Stimulated activated CD8-positive, alpha-beta memory T cell treated with anti-CD3 and anti-CD28 coated beads, Interleukin-15, amount 100 ng/mL, for 4 hours (primary cell): ENCODE results near the gene SYCN.
"Not testable (repeated sequence)": the region's sequence is repeated elsewhere in the genome, so short reads cannot be mapped to it uniquely, and the experiment has no call there.

Experiments used
- DNase-seq, 2 donors: peaks; one replicate each; pipeline ENCODE4 v3.0.0-alpha.2; 2020; ENCODE audit warnings: low read depth in 2 of 2

Gene SYCN

DNA sequence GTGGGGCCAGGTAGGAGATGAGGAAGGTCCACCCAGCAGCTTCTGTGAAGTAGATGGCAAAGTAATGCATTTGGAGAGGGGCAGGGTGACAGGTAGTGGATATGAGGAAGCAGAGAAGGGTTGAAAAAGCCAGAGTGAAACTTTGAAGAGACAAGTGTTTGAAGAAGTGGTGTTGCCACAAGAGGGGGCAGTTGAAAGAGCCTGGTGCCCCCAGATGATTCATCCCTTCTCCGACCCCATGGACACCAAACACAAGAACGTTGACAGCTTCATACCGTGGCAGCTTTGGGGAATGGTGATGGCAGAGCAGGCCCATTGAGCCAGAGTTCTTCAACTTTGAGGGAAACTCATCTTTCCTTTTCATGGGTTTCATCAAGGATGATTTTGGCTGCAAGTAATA lies 20.8 kb upstream of the SYCN start:
- no peak for DNase-seq

GRCh38 chr19:39223703-39224279 lies 19.7 kb upstream of the SYCN start:
- DNase-seq: no peak

DNA sequence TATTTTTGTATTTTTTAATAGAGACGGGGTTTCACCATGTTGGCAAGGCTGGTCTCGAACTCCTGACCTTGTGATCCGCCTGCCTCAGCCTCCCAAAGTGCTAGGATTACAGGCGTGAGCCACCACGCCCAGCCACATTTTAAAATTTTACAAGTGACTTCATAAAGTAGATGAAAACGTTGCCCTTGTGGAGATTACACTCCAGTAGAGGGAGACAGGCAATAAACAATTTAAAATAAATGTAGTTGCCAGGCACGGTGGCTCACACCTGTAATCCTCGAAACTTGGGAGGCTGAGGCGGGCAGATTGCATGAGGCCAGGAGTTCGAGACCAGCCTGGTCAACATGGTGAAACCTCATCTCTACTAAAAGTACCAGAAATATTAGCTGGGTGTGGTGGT lies 15.0 kb upstream of the SYCN start:
- not testable (repeated sequence) for DNase-seq

DNA sequence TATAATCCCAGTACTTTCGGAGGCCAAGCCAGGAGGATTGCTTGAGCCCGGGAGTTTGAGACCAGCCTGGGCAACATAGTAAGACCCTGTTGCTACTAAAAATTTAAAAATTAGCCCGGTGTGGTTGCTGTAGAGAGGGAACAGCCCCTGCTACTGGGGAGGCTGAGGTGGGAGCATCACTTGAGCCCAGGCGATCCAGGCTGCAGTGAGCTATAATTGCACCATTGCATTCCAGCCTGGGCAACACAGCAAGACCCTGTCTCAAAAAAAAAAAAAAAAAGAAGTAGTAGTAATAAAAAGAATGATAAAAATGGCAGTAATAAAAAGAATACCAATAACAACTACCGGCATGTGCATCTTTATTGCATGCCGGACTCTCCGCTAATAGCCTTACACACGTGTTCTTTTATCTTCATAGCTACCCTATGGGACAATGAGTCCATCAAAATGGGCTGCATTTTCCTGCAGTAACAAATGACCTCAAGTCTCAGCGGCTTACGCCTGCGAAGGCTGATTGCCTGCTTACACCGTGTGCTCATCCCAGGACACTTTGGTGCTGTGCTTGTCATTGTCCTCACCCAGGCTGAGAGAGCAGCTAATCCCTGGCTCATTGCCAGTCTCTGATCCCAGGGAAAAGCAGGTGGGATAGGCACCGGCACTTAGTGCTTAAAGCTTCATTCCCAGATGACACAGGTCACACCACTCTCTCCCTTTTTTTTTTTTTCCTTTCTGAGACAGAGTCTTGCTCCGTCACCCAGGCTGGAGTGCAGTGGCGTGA lies 14.4 kb upstream of the SYCN start:
- no peak for DNase-seq

DNA sequence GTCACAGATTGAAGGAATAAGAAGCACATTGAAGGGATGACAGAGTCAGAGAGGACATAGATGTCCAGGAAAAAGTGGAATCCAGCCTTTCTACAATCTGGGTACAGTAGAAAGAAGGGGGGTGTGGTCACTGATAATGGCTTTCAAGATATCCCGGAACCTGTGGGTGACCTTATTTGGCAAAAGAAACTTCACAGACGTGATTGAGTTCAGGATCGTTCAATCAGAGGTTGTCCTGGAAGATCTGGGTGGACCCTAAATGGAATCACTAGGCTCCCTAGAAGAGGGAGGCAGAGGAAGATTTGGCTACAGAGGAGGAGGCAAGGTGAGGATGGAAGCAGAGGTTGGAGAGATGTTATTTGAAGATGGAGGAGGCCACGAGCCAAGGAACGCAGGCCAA lies 13.0 kb upstream of the SYCN start:
- no peak for DNase-seq

DNA sequence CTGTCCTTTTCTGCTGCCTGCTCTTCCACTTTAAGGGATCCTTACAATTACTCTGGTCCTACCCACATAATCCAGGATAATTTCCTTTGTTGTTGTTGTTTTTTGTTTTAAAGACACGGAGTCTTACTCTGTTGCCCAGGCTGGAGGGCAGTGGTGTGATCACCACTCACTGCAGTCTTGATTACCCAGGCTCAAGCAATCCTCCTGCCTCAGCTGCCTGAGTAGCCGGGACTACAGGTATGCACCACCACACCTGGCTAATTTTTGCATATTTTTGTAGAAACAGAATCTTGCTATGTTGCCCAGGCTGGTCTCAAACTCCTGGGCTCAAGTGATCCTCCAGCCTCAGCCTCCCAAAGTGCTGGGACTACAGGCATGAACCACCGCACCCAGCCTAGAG lies 11.3 kb upstream of the SYCN start:
- not testable (repeated sequence) for DNase-seq

- peak in 1 of 2 donors; percentile 13 for DNase-seq
Observed at GRCh38 chr19:39212375-39212742, 8.3 kb upstream of the SYCN start.

GRCh38 chr19:39211731-39212374 lies 7.8 kb upstream of the SYCN start:
- DNase-seq: no peak

- DNase-seq: no peak
Observed at GRCh38 chr19:39209196-39209595, 5.1 kb upstream of the SYCN start.

- no peak for DNase-seq
Observed at GRCh38 chr19:39208175-39208795, 4.2 kb upstream of the SYCN start.

DNA sequence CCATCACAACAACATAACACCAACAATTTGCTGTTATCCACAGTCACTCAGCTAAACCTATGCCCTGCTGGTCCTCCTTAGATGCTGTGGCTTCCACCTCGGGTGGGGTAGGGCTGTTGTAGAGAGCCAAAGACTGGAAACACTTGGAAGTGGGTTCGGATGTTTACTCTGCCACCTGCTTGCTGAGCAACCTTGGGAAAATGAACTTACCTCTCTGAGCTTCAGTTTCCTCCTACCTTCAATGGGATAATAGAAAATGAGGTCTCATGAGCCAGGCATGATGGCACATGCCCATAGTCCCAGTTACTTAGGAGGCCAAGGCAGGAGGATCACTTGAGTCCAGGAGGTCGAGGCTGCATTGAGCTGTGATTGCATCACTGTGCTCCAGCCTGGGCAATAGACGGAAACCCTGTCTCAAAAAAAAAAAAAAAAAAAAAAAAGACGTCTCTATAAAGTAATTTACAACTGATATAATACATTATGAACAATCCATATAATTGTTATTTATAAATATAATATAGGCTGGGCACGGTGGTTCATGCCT lies 3.3 kb upstream of the SYCN start:
- DNase-seq: no peak

DNA sequence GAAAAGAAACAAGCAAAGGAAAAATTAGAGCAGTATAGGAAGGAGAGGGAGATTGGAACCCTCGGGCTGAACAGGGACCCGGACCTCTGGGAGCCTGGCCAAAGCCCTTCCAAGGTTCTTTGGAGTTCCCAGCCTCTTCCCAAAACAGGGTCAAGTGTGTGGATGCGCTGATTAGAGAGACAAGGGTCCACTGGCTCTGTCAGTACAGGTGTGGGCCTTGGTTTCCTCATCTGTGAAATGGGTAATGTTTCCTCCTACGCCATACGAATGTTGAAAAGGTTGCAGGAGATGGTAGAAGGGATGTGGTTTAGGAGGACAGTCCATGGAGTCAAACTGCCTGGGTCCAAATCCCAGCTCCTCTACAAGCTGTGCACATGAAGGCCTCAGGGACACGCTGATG lies 2.1 kb upstream of the SYCN start:
- no peak for DNase-seq

GRCh38 chr19:39205449-39205764 lies 1.3 kb upstream of the SYCN start:
- no peak for DNase-seq

- DNase-seq: no peak
Observed at GRCh38 chr19:39202998-39203355, 1.1 kb downstream of the SYCN start.

DNA sequence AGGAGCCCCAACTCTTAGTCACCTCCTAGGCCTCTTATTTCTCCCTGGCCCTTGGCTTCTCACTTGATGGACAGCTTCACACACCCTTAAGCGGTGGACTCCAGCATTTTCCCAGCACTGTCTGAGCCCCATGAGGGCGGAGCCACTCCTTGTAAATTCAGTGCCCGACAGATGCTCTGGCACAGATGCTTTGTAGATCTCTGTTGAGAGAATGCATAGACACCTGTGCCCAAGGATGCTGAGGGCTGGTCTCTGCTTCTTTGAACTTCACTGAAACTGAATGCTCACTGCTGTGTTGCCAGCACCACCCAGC lies 3.3 kb downstream of the SYCN start:
- DNase-seq: no peak

DNA sequence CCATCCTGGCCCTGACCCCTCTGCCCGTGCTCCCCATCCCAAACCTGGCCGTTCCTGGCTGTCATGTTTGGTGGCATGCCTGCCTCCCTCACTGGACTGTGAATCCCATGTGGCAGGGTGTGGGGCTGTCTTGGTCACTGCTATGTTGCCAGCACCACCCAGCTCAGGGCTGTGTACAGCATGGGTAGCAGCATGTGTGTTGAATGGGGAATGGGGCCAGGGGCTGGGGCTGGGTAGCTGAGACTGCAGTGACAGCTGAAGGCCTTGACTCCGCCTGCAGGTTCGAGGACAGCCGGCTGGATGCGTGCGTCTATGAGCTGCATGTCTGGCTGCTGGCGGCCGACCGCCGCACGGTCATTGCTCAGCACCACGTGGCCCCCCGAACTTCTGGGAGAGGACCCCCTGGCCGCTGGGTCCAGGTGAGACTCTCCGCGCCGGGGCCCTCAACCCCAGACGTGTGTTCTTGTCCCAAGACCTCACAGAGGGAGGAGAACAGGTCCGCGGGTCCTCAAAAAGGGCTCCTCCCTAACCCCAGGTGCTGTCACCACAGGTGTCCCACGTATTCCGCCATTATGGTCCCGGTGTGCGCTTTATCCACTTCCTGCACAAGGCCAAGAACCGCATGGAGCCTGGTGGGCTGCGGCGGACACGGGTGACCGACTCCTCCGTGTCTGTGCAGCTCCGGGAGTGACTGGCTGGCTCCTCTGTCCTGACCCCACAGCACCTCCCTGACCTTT lies 3.8 kb downstream of the SYCN start:
- DNase-seq: no peak

- DNase-seq: no peak
Observed at GRCh38 chr19:39199025-39199424, 5.0 kb downstream of the SYCN start.

GRCh38 chr19:39197808-39198207 lies 6.3 kb downstream of the SYCN start:
- no peak for DNase-seq

DNA sequence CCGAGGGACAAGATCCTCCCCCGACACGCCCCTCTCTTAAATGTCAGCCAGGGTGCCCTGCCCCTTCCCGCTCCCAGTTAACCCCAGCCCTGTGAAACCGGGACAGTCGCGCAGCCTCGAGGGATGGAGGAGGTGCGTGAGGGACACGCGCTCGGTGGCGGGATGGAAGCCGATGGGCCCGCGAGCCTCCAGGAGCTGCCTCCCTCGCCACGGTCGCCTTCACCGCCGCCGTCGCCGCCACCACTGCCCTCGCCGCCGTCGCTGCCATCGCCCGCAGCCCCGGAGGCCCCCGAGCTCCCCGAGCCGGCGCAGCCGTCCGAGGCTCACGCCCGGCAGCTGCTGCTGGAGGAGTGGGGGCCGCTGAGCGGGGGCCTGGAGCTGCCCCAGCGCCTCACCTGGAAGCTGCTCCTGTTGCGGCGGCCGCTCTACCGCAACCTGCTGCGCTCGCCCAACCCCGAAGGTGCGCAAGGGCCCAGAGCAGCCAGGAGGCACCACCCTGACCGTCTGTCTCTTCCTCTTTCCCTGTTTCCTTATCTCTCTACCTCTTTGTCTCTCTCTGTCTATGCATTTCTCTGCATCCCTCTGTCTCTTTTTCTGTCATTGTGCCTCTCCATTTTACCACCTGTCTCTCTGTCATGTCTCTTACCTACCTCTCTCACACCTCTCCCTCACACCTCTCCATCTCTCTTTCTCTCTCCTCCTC lies 7.1 kb downstream of the SYCN start, which contains the start of gene NCCRP1:
NCCRP1 (plus strand) TSS at position 105 of the 703 bp plus-strand sequence; CDS start at position 124, 19 bp downstream.
- no peak for DNase-seq

GRCh38 chr19:39196320-39196719 lies 7.7 kb downstream of the SYCN start:
- no peak for DNase-seq

- DNase-seq: no peak
Observed at GRCh38 chr19:39195755-39196154, 8.3 kb downstream of the SYCN start.
